WERI-Rb-1 (cell line): ENCODE data around the gene CSGALNACT2.
A peak's percentile ranks its signal among the peaks of the same experiment; 100 is the strongest.

ENCODE experiments used
- DNase-seq: peaks from one replicate; pipeline ENCODE4 v3.0.0-alpha.2; 2020
- H3K27ac ChIP-seq: fragments of 250-450 bp; sonication (Bioruptor Pico); 2 replicates; pipeline ENCODE4 v1.5.1; 2020; ENCODE audit warnings: mild to moderate bottlenecking, moderate library complexity
- H3K27me3 ChIP-seq: fragments of 250-450 bp; sonication (Bioruptor Pico); 2 replicates; pipeline ENCODE4 v1.5.1; 2021; ENCODE audit warnings: mild to moderate bottlenecking, low read depth, moderate library complexity; ENCODE audit not compliant: insufficient read depth, severe bottlenecking
- H3K36me3 ChIP-seq: fragments of 250-450 bp; sonication (Bioruptor Pico); 2 replicates; pipeline ENCODE4 v1.5.1; 2020; ENCODE audit warnings: mild to moderate bottlenecking, moderate library complexity
- H3K4me3 ChIP-seq: 2 replicates; pipeline ENCODE4 v1.5.1; 2011; ENCODE audit warnings: low read depth, mild to moderate bottlenecking, control low read depth, low read length
- H3K9me3 ChIP-seq: fragments of 250-450 bp; sonication (Bioruptor Pico); 2 replicates; pipeline ENCODE4 v1.5.1; 2021; ENCODE audit warnings: mild to moderate bottlenecking, moderate library complexity; ENCODE audit not compliant: severe bottlenecking
- CTCF ChIP-seq: IDR thresholded peaks from 2 replicates; pipeline ENCODE4 v1.5.1; 2011; ENCODE audit warnings: low read depth, mild to moderate bottlenecking, control low read depth, inconsistent platforms, low read length

CSGALNACT2 gene

DNA sequence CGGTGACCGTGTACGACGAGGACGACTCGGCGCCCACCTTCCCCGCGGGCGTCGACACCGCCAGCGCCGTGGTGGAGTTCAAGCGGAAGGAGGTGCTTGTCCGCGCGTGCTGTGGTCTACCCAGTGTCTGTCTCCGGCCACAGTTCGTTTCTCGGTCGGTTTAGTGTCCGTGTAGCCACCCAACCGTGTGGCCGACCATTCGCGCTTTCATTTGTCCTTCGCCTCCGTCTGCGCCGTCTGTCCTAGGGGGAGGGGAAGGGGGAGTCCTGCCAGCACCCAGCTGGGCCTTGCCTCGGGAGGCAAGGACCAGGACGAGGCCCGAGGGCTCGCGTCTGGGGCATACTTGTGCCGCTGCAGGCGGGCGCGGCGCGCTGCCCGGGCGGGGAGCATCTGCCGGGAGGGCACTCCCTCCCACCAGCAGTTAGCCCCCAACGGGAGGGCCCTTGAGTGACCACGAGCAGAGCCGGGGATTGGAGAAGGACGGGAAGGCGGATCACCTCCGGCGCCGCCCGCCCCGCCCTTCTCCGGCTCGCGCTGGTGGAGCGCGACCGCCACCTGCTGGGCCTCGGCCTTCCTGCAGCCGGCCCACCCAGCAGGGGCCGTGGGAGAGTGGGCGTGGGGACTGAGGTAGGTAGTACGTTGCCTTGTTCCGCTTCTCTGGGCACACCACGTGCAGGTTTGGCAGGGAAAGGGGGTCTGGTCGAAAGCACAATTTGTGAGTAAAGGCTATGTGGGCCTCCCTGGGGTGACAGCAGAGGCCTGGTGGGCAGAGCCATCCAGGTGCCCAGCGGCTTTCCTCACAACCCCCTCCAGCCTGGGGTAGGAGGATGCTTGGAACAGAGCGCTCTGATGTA lies 32.9 kb upstream of the CSGALNACT2 start:
- Histone ChIP-seq H3K36me3 (no peaks in the 10 kb centered on the region), H3K4me3 (peak overlapping the region; percentile 44), H3K9me3 (no peaks in the 10 kb centered on the region), H3K27me3 (peaks cover 82% of the 10 kb centered on the region), H3K27ac (no peak overlapping the region)
- peak; percentile 81 for DNase-seq
- peak; percentile 97 for TF ChIP-seq CTCF

DNA sequence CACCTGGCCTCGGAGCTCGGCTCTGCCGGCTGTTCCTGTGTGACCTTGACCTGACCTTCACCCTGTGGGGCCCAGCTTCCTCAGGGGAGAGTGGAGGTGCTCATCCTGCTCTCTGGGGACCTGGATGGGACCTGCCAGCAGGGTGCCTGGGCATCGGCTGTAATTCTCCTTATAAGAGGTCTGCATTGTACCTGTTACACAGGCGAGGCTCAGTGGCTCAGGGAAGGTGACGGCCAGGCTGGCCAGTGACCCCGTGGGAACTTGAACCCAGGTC lies 32.4 kb upstream of the CSGALNACT2 start:
- no peak for DNase-seq
- H3K27me3 ChIP-seq, result peaks cover 85% of the 10 kb centered on the region
- no peak overlapping the region for H3K27ac ChIP-seq
- no peaks in the 10 kb centered on the region for H3K36me3 ChIP-seq
- no peak for TF ChIP-seq CTCF
- no peaks in the 10 kb centered on the region for H3K9me3 ChIP-seq
- no peak overlapping the region for H3K4me3 ChIP-seq

DNA sequence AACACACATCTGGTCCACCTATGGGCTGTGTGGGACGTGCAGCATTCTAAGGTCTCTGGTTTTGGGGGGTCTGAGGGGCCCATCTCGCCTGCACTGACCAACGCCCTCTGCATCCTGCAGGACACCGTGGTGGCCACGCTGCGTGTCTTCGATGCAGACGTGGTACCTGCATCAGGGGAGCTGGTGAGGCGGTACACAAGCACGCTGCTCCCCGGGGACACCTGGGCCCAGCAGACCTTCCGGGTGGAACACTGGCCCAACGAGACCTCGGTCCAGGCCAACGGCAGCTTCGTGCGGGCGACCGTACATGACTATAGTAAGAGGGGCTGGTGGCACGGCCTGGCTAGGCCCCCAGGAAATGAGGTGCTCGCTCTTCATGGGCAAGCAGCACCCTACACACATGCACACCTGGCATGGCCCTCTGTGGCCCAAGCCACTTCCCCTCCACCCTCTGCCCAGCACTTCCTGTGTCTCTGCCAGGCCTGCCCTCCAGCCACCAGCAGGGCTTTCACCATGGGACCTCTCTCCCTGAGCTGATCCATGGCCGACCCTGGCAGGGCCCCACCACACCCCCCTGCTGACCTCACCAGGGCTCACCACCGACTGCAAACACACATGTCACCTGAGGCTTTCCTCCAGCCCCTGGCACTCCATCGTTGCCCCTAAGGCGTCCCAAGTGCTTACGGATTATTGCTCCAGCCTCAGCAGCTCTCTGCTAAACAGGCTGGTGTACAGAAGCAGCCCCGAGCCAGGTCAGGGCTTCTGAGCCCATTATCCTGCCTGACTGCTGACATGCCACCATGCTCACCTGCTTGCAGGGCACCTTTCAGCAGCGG lies 31.8 kb upstream of the CSGALNACT2 start:
- no peak for DNase-seq
- no peaks in the 10 kb centered on the region for H3K9me3 ChIP-seq
- no peaks in the 10 kb centered on the region for H3K36me3 ChIP-seq
- TF ChIP-seq CTCF, result no peak
- no peak overlapping the region for H3K4me3 ChIP-seq
- H3K27me3 ChIP-seq, result peaks cover 85% of the 10 kb centered on the region
- H3K27ac ChIP-seq, result no peak overlapping the region

DNA sequence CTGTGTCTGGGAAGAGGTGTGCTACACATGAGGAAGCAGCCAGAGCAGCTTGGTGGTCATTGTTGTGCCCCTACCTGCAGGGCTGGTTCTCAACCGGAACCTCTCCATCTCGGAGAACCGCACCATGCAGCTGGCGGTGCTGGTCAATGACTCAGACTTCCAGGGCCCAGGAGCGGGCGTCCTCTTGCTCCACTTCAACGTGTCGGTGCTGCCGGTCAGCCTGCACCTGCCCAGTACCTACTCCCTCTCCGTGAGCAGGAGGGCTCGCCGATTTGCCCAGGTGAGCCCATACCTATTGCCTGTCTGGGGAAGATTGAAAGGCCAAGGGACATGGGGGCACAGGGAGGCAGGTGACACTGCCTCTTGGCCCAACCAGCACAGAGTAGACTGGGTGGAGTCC lies 29.3 kb upstream of the CSGALNACT2 start:
- H3K4me3 ChIP-seq, result no peak overlapping the region
- H3K27ac ChIP-seq, result no peak overlapping the region
- no peaks in the 10 kb centered on the region for H3K36me3 ChIP-seq
- H3K27me3 ChIP-seq, result peaks cover 85% of the 10 kb centered on the region
- no peak for DNase-seq
- H3K9me3 ChIP-seq, result no peaks in the 10 kb centered on the region
- TF ChIP-seq CTCF, result no peak

GRCh38 chr10:43109671-43110249 lies 28.5 kb upstream of the CSGALNACT2 start:
- no peak for TF ChIP-seq CTCF
- no peaks in the 10 kb centered on the region for H3K9me3 ChIP-seq
- no peak overlapping the region for H3K27ac ChIP-seq
- no peak overlapping the region for H3K4me3 ChIP-seq
- H3K27me3 ChIP-seq, result peaks cover 86% of the 10 kb centered on the region
- no peak for DNase-seq
- no peaks in the 10 kb centered on the region for H3K36me3 ChIP-seq
